H9 (cell line): ENCODE results near the gene NFYC. TPM values are rescaled to one million over a fixed set of nuclear protein-coding genes. Genes with fewer than 3 reads are reported as not detected.

Source experiments
- DNase-seq: peaks from one replicate; pipeline ENCODE4 v3.0.0-alpha.2; 2017
- H2AFZ ChIP-seq: one replicate; pipeline ENCODE4 v1.6.1; 2013; ENCODE audit warnings: mild to moderate bottlenecking, low read length, control low read depth, moderate library complexity
- H2AK5ac ChIP-seq: 2 replicates; pipeline ENCODE4 v1.6.1; 2013; ENCODE audit warnings: low read length, control low read depth, mixed read lengths; ENCODE audit not compliant: insufficient read length
- H2BK120ac ChIP-seq: one replicate; pipeline ENCODE4 v1.6.1; 2013; ENCODE audit warnings: low read depth, mild to moderate bottlenecking, low read length, control low read depth, inconsistent platforms; ENCODE audit not compliant: poor library complexity, severe bottlenecking
- H2BK12ac ChIP-seq: 2 replicates; pipeline ENCODE4 v1.6.1; 2013; ENCODE audit warnings: low read length, control low read depth, mixed read lengths, low read depth; ENCODE audit not compliant: insufficient read length
- H2BK15ac ChIP-seq: 2 replicates; pipeline ENCODE4 v1.6.1; 2013; ENCODE audit warnings: low read depth, low read length, control low read depth
- H2BK20ac ChIP-seq: one replicate; pipeline ENCODE4 v1.6.1; 2013; ENCODE audit warnings: low read depth, mild to moderate bottlenecking, low read length, control low read depth, inconsistent platforms; ENCODE audit not compliant: poor library complexity, severe bottlenecking
- H2BK5ac ChIP-seq: 2 replicates; pipeline ENCODE4 v1.6.1; 2013; ENCODE audit warnings: low read length, control low read depth, mixed read lengths; ENCODE audit not compliant: insufficient read length
- H3K14ac ChIP-seq: 2 replicates; pipeline ENCODE4 v1.6.1; 2013; ENCODE audit warnings: low read length, control low read depth; ENCODE audit not compliant: insufficient read depth
- H3K18ac ChIP-seq: 2 replicates; pipeline ENCODE4 v1.6.1; 2013; ENCODE audit warnings: low read depth, mild to moderate bottlenecking, mixed read lengths, low read length, control low read depth; ENCODE audit not compliant: insufficient read length
- H3K23ac ChIP-seq: 2 replicates; pipeline ENCODE4 v1.6.1; 2013; ENCODE audit warnings: low read length, control low read depth, mixed read lengths, low read depth; ENCODE audit not compliant: insufficient read length
- H3K23me2 ChIP-seq: 2 replicates; pipeline ENCODE4 v1.6.1; 2013; ENCODE audit warnings: low read depth, mild to moderate bottlenecking, mixed read lengths, low read length, control low read depth; ENCODE audit not compliant: insufficient read length, poor library complexity, severe bottlenecking
- H3K27ac ChIP-seq: 2 replicates; pipeline ENCODE4 v1.5.1; 2013; ENCODE audit warnings: low read length, control low read depth, mixed read lengths, low read depth; ENCODE audit not compliant: insufficient read length
- H3K27me3 ChIP-seq: 2 replicates; pipeline ENCODE4 v1.6.1; 2013; ENCODE audit warnings: low read length, control low read depth, inconsistent platforms; ENCODE audit not compliant: insufficient read depth
- H3K4ac ChIP-seq: 2 replicates; pipeline ENCODE4 v1.6.1; 2013; ENCODE audit warnings: low read depth, mild to moderate bottlenecking, control low read depth, inconsistent platforms, low read length, moderate library complexity
- H3K4me1 ChIP-seq: 2 replicates; pipeline ENCODE4 v1.6.1; 2013; ENCODE audit warnings: low read length, control low read depth, inconsistent platforms; ENCODE audit not compliant: insufficient read depth
- H3K4me2 ChIP-seq: 2 replicates; pipeline ENCODE4 v1.6.1; 2013; ENCODE audit warnings: low read length, control low read depth, mixed read lengths; ENCODE audit not compliant: insufficient read length, insufficient read depth
- H3K56ac ChIP-seq: 2 replicates; pipeline ENCODE4 v1.6.1; 2013; ENCODE audit warnings: low read depth, mild to moderate bottlenecking, mixed read lengths, low read length, control low read depth; ENCODE audit not compliant: insufficient read length
- H3K79me1 ChIP-seq: 2 replicates; pipeline ENCODE4 v1.6.1; 2013; ENCODE audit warnings: low read depth, mild to moderate bottlenecking, moderate library complexity, low read length, control low read depth, inconsistent platforms; ENCODE audit not compliant: insufficient read depth, poor library complexity, severe bottlenecking
- H3K79me2 ChIP-seq: 2 replicates; pipeline ENCODE4 v1.6.1; 2013; ENCODE audit warnings: low read length, control low read depth, inconsistent platforms; ENCODE audit not compliant: insufficient read depth
- H3K9ac ChIP-seq: 2 replicates; pipeline ENCODE4 v1.6.1; 2013; ENCODE audit warnings: low read length, control low read depth, mixed read lengths; ENCODE audit not compliant: insufficient read length; ENCODE audit errors: extremely low read depth
- H3K9me3 ChIP-seq: one replicate; pipeline ENCODE4 v1.6.1; 2013; ENCODE audit warnings: low read depth, low read length, inconsistent platforms; ENCODE audit not compliant: control insufficient read depth
- H3T11ph ChIP-seq: one replicate; pipeline ENCODE4 v1.6.1; 2013; ENCODE audit warnings: mild to moderate bottlenecking, low read length, control low read depth, inconsistent platforms
- H4K20me1 ChIP-seq: one replicate; pipeline ENCODE4 v1.6.1; 2013; ENCODE audit not compliant: control insufficient read depth, insufficient read length, insufficient read depth
- H4K5ac ChIP-seq: 2 replicates; pipeline ENCODE4 v1.6.1; 2013; ENCODE audit warnings: low read depth, mild to moderate bottlenecking, mixed read lengths, low read length, control low read depth; ENCODE audit not compliant: insufficient read length
- H4K8ac ChIP-seq: replicated peaks from 2 replicates; pipeline ENCODE4 v1.6.1; 2013; ENCODE audit warnings: low read length, control low read depth, mixed read lengths, low read depth; ENCODE audit not compliant: insufficient read length
- H4K91ac ChIP-seq: 2 replicates; pipeline ENCODE4 v1.6.1; 2013; ENCODE audit warnings: low read depth, mild to moderate bottlenecking, moderate library complexity, mixed read lengths, low read length, control low read depth; ENCODE audit not compliant: insufficient read length
- H3K27ac Mint-ChIP-seq, 3 experiments: 2 replicates in 2 of 3; 3 replicates in 1 of 3; pipeline ENCODE4 v1.8.0; 2020 to 2021; ENCODE audit warnings: mixed read lengths in 3 of 3, mild to moderate bottlenecking in 1 of 3, moderate library complexity in 1 of 3
- H3K27me3 Mint-ChIP-seq: 2 replicates; pipeline ENCODE4 v1.8.0; 2021; ENCODE audit warnings: low read depth, mild to moderate bottlenecking, moderate library complexity, mixed read lengths
- H3K36me3 Mint-ChIP-seq, 3 experiments: 2 replicates in 2 of 3; 3 replicates in 1 of 3; pipeline ENCODE4 v1.8.0; 2020 to 2021; ENCODE audit warnings: low read depth in 3 of 3, mixed read lengths in 3 of 3; ENCODE audit not compliant: insufficient read depth in 1 of 3
- H3K4me1 Mint-ChIP-seq, 2 experiments: 2 replicates each; pipeline ENCODE4 v1.8.0; 2020; ENCODE audit warnings: mixed read lengths in 2 of 2
- H3K4me3 Mint-ChIP-seq, 2 experiments: 2 replicates in 1 of 2; 3 replicates in 1 of 2; pipeline ENCODE4 v1.8.0; 2020 to 2021; ENCODE audit warnings: mild to moderate bottlenecking in 2 of 2, mixed read lengths in 2 of 2, moderate library complexity in 1 of 2
- H3K9me3 Mint-ChIP-seq, 2 experiments: 2 replicates in 1 of 2; 3 replicates in 1 of 2; pipeline ENCODE4 v1.8.0; 2020; ENCODE audit warnings: mild to moderate bottlenecking in 2 of 2, mixed read lengths in 2 of 2, moderate library complexity in 1 of 2
- WGBS: extraction: QIAGEN DNeasy Blood & Tissue Kit; methylation state at CpG from one replicate; pipeline ENCODE4 v1.1.7; 2013; ENCODE audit warnings: missing lambda C conversion rate, low lambda C conversion rate, mixed read lengths; ENCODE audit not compliant: insufficient read length; ENCODE audit errors: extremely low coverage; 5-methylcytosine and 5-hydroxymethylcytosine counted together
- total RNA-seq: library from RNA; stranded (reverse); gene quantifications from 2 replicates; pipeline ENCODE4 v1.2.1, GENCODE V29; 2021
- TF ChIP-seq, protein P1 (sequence below): fragments of 200-600 bp; sonication (generic); conservative IDR thresholded peaks from 3 replicates; pipeline ENCODE4 v1.8.0; 2021; ENCODE audit warnings: antibody characterized with exemption, mild to moderate bottlenecking

Gene NFYC
- total RNA-seq, 1 experiment from 2014 or later, result 54.7 TPM

DNA sequence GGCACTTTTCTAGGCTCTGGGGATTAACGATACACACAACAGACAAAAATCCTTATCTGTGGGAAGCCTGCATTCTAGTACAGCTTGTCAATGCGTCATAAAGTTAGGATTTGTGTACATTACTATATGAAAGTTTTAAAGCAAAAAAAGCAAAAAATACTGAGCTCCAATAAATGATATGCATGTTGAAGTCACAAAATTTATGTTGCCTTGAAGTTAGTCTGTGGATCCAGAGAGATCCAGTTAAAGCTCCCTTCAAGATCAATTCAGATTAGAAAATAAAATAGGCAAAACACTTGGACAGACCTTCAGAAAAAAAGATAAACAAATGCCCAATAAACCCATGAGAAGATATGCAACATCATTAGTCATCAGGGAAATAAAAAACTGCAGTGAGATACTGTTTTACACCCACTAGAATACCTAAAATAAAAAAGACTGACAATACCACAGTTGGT is 59.0 kb downstream of the NFYC start:
- no peak overlapping the region for H3K27ac Mint-ChIP-seq

More for the DNA sequence above, 59.0 kb downstream of the NFYC start:
- no peak overlapping the region for H3K23ac ChIP-seq
- no peak overlapping the region for H3K56ac ChIP-seq
- H3K4ac ChIP-seq, result no peak overlapping the region
- no peak overlapping the region for H2BK5ac ChIP-seq
- no peak overlapping the region for H3K9ac ChIP-seq
- H2BK20ac ChIP-seq, result no peak overlapping the region
- H2BK120ac ChIP-seq, result no peak overlapping the region
- H3K4me2 ChIP-seq, result no peak overlapping the region
- Mint-ChIP-seq H3K4me3 (no peak overlapping the region), H3K4me1 (0 out of 4 replicates have a peak, but pooled peaks cover 0 to 3% of the 10 kb centered on the region in 2 experiments), H3K27me3 (no peaks in the 10 kb centered on the region), H3K9me3 (no peaks in the 10 kb centered on the region), H3K36me3 (peaks cover 22 to 89% (median 78%) of the 10 kb centered on the region in 3 experiments; a peak in 6 of 7 replicates)
- no CpG with 5 or more reads among the region's 2 CpGs for WGBS
- no peaks in the 10 kb centered on the region for H3K79me2 ChIP-seq
- H3K4me1 ChIP-seq, result no peaks in the 10 kb centered on the region
- H3K9me3 ChIP-seq, result no peaks in the 10 kb centered on the region
- no peak overlapping the region for H2AK5ac ChIP-seq
- H2AFZ ChIP-seq, result no peak overlapping the region
- H2BK15ac ChIP-seq, result no peak overlapping the region
- no peaks in the 10 kb centered on the region for H3K27me3 ChIP-seq
- H3T11ph ChIP-seq, result no peak overlapping the region
- H3K23me2 ChIP-seq, result no peaks in the 10 kb centered on the region
- no peak for DNase-seq
- H3K27ac ChIP-seq, result no peak overlapping the region
- TF ChIP-seq, protein P1, sequence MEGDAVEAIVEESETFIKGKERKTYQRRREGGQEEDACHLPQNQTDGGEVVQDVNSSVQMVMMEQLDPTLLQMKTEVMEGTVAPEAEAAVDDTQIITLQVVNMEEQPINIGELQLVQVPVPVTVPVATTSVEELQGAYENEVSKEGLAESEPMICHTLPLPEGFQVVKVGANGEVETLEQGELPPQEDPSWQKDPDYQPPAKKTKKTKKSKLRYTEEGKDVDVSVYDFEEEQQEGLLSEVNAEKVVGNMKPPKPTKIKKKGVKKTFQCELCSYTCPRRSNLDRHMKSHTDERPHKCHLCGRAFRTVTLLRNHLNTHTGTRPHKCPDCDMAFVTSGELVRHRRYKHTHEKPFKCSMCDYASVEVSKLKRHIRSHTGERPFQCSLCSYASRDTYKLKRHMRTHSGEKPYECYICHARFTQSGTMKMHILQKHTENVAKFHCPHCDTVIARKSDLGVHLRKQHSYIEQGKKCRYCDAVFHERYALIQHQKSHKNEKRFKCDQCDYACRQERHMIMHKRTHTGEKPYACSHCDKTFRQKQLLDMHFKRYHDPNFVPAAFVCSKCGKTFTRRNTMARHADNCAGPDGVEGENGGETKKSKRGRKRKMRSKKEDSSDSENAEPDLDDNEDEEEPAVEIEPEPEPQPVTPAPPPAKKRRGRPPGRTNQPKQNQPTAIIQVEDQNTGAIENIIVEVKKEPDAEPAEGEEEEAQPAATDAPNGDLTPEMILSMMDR, result no peak
- H2BK12ac ChIP-seq, result no peak overlapping the region
- no peaks in the 10 kb centered on the region for H3K79me1 ChIP-seq
- H4K5ac ChIP-seq, result no peak overlapping the region
- no peak overlapping the region for H4K91ac ChIP-seq
- no peak overlapping the region for H4K8ac ChIP-seq
- no peak overlapping the region for H3K14ac ChIP-seq
- H4K20me1 ChIP-seq, result no peaks in the 10 kb centered on the region
- no peak overlapping the region for H3K18ac ChIP-seq
